Measurements from ENCODE around the gene ZFPL1. TPM values are rescaled to one million over a fixed set of nuclear protein-coding genes. Genes with fewer than 3 reads are reported as not detected.
A peak's percentile ranks its signal among the peaks of the same experiment; 100 is the strongest.

Gene ZFPL1
- total and polyA plus RNA-seq, 9 of the 15 experiments (the other 6 are each of a cell fraction or from before 2014, with no cell fraction given): 3.7 to 37.5 (median 22.7) TPM

GRCh38 chr11:65060913-65061408 is 23.1 kb upstream of the ZFPL1 start (continued):
- TF ChIP-seq RAD21 (CRISPR knock-in tag; conservative IDR thresholded peaks at IDR 0.05 in 1 of 2, IDR thresholded peaks at IDR 0.05 in 1 of 2): peak; percentile 29 to 70
- TF ChIP-seq PHTF2 (CRISPR knock-in tag; IDR thresholded peaks at IDR 0.05): no peak
- TF ChIP-seq CHD2 (IDR thresholded peaks at IDR 0.05; ENCODE audit: low read depth, low read length): no peak
- peak; percentile 34; the same call in 1 of the 2 replicates for TF ChIP-seq SMC3 (conservative IDR thresholded peaks at IDR 0.05; ENCODE audit: insufficient read depth, low read depth, low read length)
- TF ChIP-seq CCAR2 (IDR thresholded peaks at IDR 0.05; ENCODE audit: low read depth, low read length): no peak
- TF ChIP-seq PCBP2 (IDR thresholded peaks at IDR 0.05; ENCODE audit: low read depth, low read length, poor library complexity, severe bottlenecking): no peak
- TF ChIP-seq MYNN (IDR thresholded peaks at IDR 0.05): no peak
- TF ChIP-seq MYNN (CRISPR knock-in tag; IDR thresholded peaks at IDR 0.05): no peak
- no peak; a peak in 1 of 4 replicates for TF ChIP-seq HDAC1 (IDR thresholded peaks at IDR 0.05)
- no peak for TF ChIP-seq EP400 (IDR thresholded peaks at IDR 0.05)
- no peak for TF ChIP-seq FOXK2 (conservative IDR thresholded peaks at IDR 0.05 in 1 of 2, IDR thresholded peaks at IDR 0.05 in 1 of 2; ENCODE audit: low read depth in 2 of 2)
- TF ChIP-seq E2F3 (CRISPR knock-in tag; IDR thresholded peaks at IDR 0.05): no peak
- no peak for TF ChIP-seq XRCC4 (IDR thresholded peaks at IDR 0.05; ENCODE audit: extremely low read depth, insufficient read depth, insufficient read length)

GRCh38 chr11:65063532-65063931 is 20.5 kb upstream of the ZFPL1 start:
- H3K27ac ChIP-seq (ENCODE audit: extremely low read depth, low read depth, low read length): no peak overlapping the region
- no peaks in the 10 kb centered on the region for H4K20me1 ChIP-seq (replicated peaks; ENCODE audit: control insufficient read depth, insufficient read depth, low read length)
- no peak overlapping the region for H3K4me2 ChIP-seq (ENCODE audit: insufficient read depth, low read length)
- in situ Hi-C loops (cut with MboI): no loop called here
- intact Hi-C loops (cut with micrococcal nuclease): loop anchor here (5.0 kb wide), 1 partner anchor 51 kb away; the partner anchor contains the start of gene ARL2
- H3K4me3 ChIP-seq: no peak overlapping the region
- CTCF ChIA-PET (ENCODE audit: low intra/inter-chr PET ratio): no interaction called here
- no TSS peak for BruUV-seq (replicated peaks)
- no peak overlapping the region; a peak in 1 of 4 replicates for H3K9ac ChIP-seq (ENCODE audit: insufficient read depth in 1 of 2, low read depth in 2 of 2, low read length in 2 of 2)
- POLR2A ChIA-PET: interaction anchor here (0.6 to 3.2 kb wide), 6 partner anchors 12 to 118 kb away, joined by 3 to 18 read pairs (median 4); partner anchors contain the start of gene SAC3D1
- H2AFZ ChIP-seq (ENCODE audit: low read depth, low read length): no peak overlapping the region
- no peaks in the 10 kb centered on the region for H3K36me3 ChIP-seq (ENCODE audit: control insufficient read depth, insufficient read depth, low read length)
- ATAC-seq (no peak), DNase-seq (ENCODE audit: extremely low read depth in 1 of 4, low spot score in 3 of 4) (no peak), FAIRE-seq (no peak)
- no peaks in the 10 kb centered on the region for H3K79me2 ChIP-seq (ENCODE audit: control insufficient read depth, insufficient read depth, low read length)
- peaks cover 22 to 36% of the 10 kb centered on the region in 2 experiments for H3K4me1 ChIP-seq (replicated peaks in 1 of 2; ENCODE audit: control insufficient read depth in 2 of 2, insufficient read depth in 2 of 2, low read length in 2 of 2)
- TF ChIP-seq AFF4 (CRISPR knock-in tag; IDR thresholded peaks at IDR 0.05): no peak
- peak; percentile 24 for TF ChIP-seq PRDM10 (IDR thresholded peaks at IDR 0.05; ENCODE audit: partially characterized antibody)
- H3K9me1 ChIP-seq (ENCODE audit: control insufficient read depth, insufficient read depth, low read length): peaks cover 2% of the 10 kb centered on the region
- no peaks in the 10 kb centered on the region for H3K27me3 ChIP-seq (ENCODE audit: control insufficient read depth in 2 of 2, insufficient read depth in 2 of 2, low read length in 2 of 2)
- 33% methylated on average over 2 of the region's 3 CpGs for WGBS (ENCODE audit: insufficient coverage, low coverage, missing lambda C conversion rate)
- no peaks in the 10 kb centered on the region for H3K9me3 ChIP-seq (replicated peaks; ENCODE audit: control insufficient read depth, insufficient read depth, low read depth, low read length)

Data from K562 (cell line).